ENCODE data around the gene AUTS2.
"Not testable (repeated sequence)": the region's sequence is repeated elsewhere in the genome, so short reads cannot be mapped to it uniquely, and the experiment has no call there.

AUTS2 gene

GRCh38 chr7:69761290-69761922 is 163.1 kb downstream of the AUTS2 start:
- no peak for DNase-seq (ENCODE audit: low spot score)

GRCh38 chr7:69762821-69763352 is 164.6 kb downstream of the AUTS2 start:
- DNase-seq (ENCODE audit: low spot score) = no peak

DNA sequence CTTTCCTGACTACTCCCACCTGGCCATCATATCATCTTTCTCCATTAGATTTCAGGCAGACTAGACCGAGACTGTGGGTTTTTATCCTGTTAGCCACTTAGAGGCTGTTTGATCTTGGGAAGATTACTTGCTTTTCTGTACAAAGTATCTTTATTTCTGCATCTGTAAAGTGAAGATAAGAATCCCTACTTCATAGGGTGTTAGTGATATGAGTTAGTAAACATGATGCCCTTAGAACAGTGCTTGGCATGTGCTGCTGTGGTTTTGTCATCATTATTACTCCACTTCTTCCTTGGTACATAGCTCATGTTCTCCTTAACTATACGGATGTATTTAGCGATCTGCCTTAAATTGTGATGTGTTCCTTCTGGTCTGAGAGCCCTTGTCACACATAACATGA is 165.2 kb downstream of the AUTS2 start:
- DNase-seq (ENCODE audit: low spot score) = no peak

DNA sequence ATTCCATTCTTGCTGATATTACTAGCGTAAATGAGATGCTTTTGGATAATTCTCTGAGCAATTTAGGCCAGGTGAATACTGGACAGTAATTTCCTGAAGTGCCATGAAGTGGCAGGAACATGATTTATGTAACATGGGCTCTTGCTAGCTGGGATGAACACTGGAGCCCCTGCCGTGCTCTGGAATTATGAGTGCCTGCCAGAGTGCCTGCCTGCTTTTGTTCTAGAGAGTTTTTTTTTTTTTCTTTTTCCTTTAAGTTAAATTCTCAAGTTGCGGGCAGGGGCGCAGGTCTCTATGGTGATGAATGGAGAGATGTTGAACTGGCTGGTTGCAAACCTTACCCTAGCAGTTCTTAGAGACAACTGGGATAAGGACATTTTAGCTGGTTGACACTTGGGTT is 165.9 kb downstream of the AUTS2 start:
- DNase-seq (ENCODE audit: low spot score) = no peak

GRCh38 chr7:69764681-69765080 is 166.4 kb downstream of the AUTS2 start:
- no peak for DNase-seq (ENCODE audit: low spot score)

- DNase-seq (ENCODE audit: low spot score) = no peak
Measured at GRCh38 chr7:69765879-69766278, 167.6 kb downstream of the AUTS2 start.

GRCh38 chr7:69768986-69769595 is 170.8 kb downstream of the AUTS2 start:
- DNase-seq (ENCODE audit: low spot score) = no peak

- DNase-seq (ENCODE audit: low spot score) = no peak
Measured at GRCh38 chr7:69769826-69770225, 171.6 kb downstream of the AUTS2 start.

DNA sequence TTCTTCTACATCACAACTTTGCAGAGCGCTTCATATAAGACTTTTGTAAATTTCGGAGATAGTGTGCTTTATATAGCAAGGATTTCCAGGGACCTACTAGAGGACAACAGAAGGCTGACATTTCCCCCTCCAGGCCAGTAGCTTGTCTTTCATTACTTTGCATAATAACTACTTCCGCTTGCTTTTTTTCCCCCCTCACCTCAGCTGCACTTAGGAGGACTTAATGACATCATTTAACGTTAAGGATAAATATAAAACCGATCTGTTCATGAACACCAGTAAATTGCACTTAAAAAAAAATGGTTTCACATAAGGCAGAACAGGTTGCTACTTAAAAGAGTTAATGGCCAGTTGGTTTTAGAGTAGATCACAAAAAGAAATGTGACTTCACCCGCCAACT is 172.3 kb downstream of the AUTS2 start:
- DNase-seq (ENCODE audit: low spot score) = no peak

- DNase-seq (ENCODE audit: low spot score) = no peak
Measured at GRCh38 chr7:69772718-69773436, 174.6 kb downstream of the AUTS2 start.

DNA sequence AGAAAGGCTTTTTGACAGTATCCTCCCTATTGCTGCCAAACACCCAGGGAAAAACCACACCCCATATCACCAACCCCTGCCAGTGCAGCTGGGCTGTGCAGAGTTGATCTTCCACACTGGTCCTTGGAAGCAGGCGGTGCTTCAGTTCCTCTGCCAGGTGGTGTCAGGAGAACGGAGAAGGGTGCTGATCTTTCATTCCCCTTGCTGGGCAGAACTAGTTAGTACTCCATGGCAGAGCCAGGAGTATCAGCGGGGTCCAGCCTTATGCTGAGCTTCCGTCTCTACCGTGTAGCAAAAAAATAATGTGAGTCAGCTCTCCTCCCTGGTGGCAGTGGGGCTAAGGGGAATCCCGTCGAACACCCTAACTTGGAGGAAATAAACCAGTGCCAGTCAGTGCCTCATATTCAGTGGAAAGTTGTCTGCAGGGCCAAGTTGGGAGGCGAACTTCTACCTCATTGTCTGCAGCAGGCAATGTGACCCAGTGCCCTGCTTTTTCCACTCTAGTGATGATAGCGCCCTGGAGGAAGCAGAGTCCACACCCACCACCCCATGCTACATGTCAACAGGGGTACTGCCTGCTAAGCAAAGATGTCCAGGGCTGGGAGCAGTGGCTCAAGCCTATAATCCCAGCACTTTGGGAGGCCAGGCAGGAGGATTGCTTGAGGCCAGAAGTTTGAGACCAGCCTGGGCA is 175.4 kb downstream of the AUTS2 start:
- DNase-seq (ENCODE audit: low spot score) = no peak

DNA sequence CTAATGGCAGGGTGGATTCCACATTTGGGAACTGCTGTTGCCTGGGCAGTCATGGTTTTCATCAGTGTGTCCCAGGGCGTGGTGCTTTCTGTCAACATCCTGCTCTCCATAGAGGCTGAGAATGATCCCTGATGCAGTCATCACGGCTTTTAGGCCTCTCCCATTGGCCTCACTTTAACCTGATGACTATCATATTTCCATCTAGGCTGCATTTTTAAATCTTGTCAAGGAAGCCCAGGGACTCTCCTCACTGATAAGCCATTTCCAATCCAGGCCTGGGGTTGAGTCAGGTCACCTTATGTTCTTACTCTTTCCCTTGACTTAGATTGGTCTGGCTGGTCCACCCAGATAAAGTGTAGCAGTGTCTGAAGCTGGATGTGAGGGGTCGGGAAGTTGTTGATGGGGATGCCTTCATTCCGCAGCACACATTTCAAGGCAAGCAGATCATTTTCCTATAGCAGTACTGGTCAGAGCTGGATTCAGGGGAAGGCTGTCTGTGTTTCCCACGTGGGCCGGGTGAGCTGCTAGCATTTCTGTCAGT is 177.0 kb downstream of the AUTS2 start:
- DNase-seq (ENCODE audit: low spot score) = no peak

GRCh38 chr7:69776611-69777010 is 178.3 kb downstream of the AUTS2 start:
- DNase-seq (ENCODE audit: low spot score) = no peak

DNA sequence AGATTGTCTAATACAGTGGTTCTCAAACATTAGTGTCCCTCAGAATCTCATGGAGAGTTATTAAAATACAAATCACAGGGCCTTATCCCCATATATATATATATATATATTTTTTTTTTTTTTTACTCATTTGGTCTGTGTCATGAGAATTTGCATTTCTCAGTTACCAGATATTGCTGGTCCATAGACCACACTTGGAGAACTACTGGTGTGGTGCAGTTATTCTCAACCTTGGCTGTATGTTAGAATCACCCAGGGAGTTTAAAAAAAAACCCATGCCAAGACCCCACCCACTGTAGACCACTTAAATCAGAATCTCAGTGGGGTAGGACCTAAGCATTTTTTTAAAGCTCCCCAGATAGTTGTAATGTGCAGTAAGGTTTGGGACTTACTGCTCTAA is 179.9 kb downstream of the AUTS2 start:
- DNase-seq (ENCODE audit: low spot score) = no peak

- DNase-seq (ENCODE audit: low spot score) = no peak
Measured at GRCh38 chr7:69780379-69780778, 182.1 kb downstream of the AUTS2 start.

DNA sequence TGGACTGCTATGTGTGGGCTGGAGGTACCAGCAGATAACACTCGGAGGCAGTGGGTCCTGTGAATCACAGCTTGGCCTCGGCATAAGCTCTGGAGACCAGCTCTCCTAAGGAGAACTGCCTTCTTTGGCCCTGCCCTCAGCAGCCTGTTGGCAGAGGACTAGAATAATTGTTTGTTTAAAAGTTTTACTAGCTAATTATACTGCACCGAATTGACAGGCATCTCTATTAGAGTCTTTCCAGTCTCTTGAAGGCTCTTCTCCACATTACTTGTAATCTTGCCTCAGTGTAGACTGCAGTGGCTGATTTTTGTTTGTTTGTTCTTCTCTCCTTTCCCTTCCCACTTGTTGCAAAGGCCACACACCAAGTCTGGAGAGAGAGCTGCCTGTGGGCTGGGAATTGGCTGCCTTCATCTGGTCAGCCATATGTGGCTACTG is 183.2 kb downstream of the AUTS2 start:
- no peak for DNase-seq (ENCODE audit: low spot score)

- no peak for DNase-seq (ENCODE audit: low spot score)
Measured at GRCh38 chr7:69782917-69783684, 184.8 kb downstream of the AUTS2 start.

DNA sequence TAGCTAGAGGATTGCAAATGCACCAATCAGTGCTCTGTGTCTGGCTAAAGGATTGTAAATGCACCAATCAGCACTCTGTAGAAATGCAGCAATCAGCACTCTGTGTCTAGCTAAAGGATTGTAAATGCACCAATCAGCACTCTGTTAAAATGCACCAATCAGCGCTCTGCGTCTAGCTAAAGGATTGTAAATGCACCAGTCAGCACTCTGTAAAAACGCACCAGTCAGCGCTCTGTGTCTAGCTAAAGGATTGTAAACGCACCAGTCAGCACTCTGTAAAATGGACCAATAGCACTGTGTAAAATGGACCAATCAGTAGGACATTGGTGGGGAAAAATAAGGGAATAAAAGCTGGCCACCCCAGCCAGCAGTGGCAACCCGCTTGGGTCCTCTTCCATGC is 187.9 kb downstream of the AUTS2 start:
- not testable (repeated sequence) for DNase-seq (ENCODE audit: low spot score)

GRCh38 chr7:69786730-69787395 is 188.6 kb downstream of the AUTS2 start:
- no peak for DNase-seq (ENCODE audit: low spot score)

GRCh38 chr7:69787736-69788431 is 189.6 kb downstream of the AUTS2 start:
- no peak for DNase-seq (ENCODE audit: low spot score)

Data from COLO829 (cell line).